Endothelial cell of umbilical vein (primary cell): ENCODE data around the gene C1orf159. TPM values are rescaled to one million over a fixed set of nuclear protein-coding genes. Genes with fewer than 3 reads are reported as not detected.

ENCODE experiments used
- BruUV-seq: library from RNA; stranded (reverse); fragments of 400-500 nt; replicated peaks from 2 replicates; lab custom pipeline; 2021; lab: Mats Ljungman, UMichigan
- CTCF ChIA-PET: fragments of 300-600, 350-600 bp; sonication (Branson Sonifier 250); formaldehyde crosslinking; loops from one replicate; lab custom pipeline; 2021; ENCODE audit warnings: antibody characterized with exemption, inconsistent platforms; lab: Charles Lee
- POLR2A ChIA-PET: fragments of 300-600, 350-600 bp; sonication (Branson Sonifier 250); formaldehyde crosslinking; loops from one replicate; lab custom pipeline; 2021; ENCODE audit warnings: antibody characterized with exemption, inconsistent platforms; lab: Charles Lee
- DNase-seq: peaks from one replicate; pipeline ENCODE4 v3.0.0-alpha.2; 2011; ENCODE audit warnings: low read depth, low spot score
- FAIRE-seq: peaks from 2 replicates; lab custom pipeline; 2011; peaks lifted over from hg19 to GRCh38; lab: Jason Lieb, UNC
- H2AFZ ChIP-seq: 2 replicates; pipeline ENCODE4 v1.6.0; 2012; ENCODE audit warnings: low read depth, low read length, control low read depth, inconsistent platforms
- H3K27ac ChIP-seq: 2 replicates; pipeline ENCODE4 v1.5.1; 2011; ENCODE audit warnings: low read depth, mild to moderate bottlenecking, control low read depth, low read length, moderate library complexity; ENCODE audit not compliant: insufficient read depth
- H3K27me3 ChIP-seq, 2 experiments: 2 replicates each; pipeline versions ENCODE4 v1.6.0 to v1.6.1; 2011; ENCODE audit warnings: low read length in 2 of 2, mixed read lengths in 1 of 2; ENCODE audit not compliant: control insufficient read depth in 2 of 2, insufficient read depth in 2 of 2
- H3K36me3 ChIP-seq, 2 experiments: 2 replicates in 1 of 2; 3 replicates in 1 of 2; pipeline ENCODE4 v1.5.1; 2011; ENCODE audit warnings: low read length in 2 of 2, mild to moderate bottlenecking in 1 of 2, moderate library complexity in 1 of 2; ENCODE audit not compliant: control insufficient read depth in 2 of 2, insufficient read depth in 2 of 2; ENCODE audit errors: extremely low read depth in 1 of 2
- H3K4me1 ChIP-seq: 3 replicates; pipeline ENCODE4 v1.5.1; 2011; ENCODE audit warnings: mild to moderate bottlenecking, low read length; ENCODE audit not compliant: control insufficient read depth, insufficient read depth; ENCODE audit errors: extremely low read depth
- H3K4me2 ChIP-seq: 2 replicates; pipeline ENCODE4 v1.6.1; 2011; ENCODE audit warnings: low read length, control low read depth, mixed read lengths; ENCODE audit not compliant: insufficient read depth
- H3K4me3 ChIP-seq, 3 experiments: fragments of 200-600 bp in 1 of 3; sonication (generic), shearing (Covaris generic) in 1 of 3; replicated peaks in 1 of 3; 2 replicates each; pipeline ENCODE4 v1.5.1; 2011 to 2016; ENCODE audit warnings: control low read depth in 3 of 3, low read length in 3 of 3, mild to moderate bottlenecking in 2 of 3, inconsistent platforms in 1 of 3, low read depth in 1 of 3, moderate library complexity in 1 of 3; ENCODE audit not compliant: insufficient read depth in 1 of 3
- H3K79me2 ChIP-seq: 2 replicates; pipeline ENCODE4 v1.6.0; 2012; ENCODE audit warnings: low read length, inconsistent platforms; ENCODE audit not compliant: control insufficient read depth, insufficient read depth
- H3K9ac ChIP-seq: replicated peaks from 2 replicates; pipeline ENCODE3; 2011; ENCODE audit warnings: low read length, control low read depth; ENCODE audit not compliant: insufficient read depth; ENCODE audit errors: extremely low read depth
- H3K9me1 ChIP-seq: replicated peaks from 3 replicates; pipeline ENCODE4 v1.6.0; 2011; ENCODE audit warnings: mild to moderate bottlenecking, low read length; ENCODE audit not compliant: control insufficient read depth, insufficient read depth; ENCODE audit errors: extremely low read depth
- H3K9me3 ChIP-seq: replicated peaks from 2 replicates; pipeline ENCODE4 v1.5.1; 2012; ENCODE audit warnings: low read length, inconsistent platforms; ENCODE audit not compliant: control insufficient read depth, insufficient read depth
- H4K20me1 ChIP-seq: replicated peaks from 2 replicates; pipeline ENCODE3; 2011; ENCODE audit warnings: mild to moderate bottlenecking, low read length; ENCODE audit not compliant: control insufficient read depth, insufficient read depth; ENCODE audit errors: extremely low read depth
- CTCF ChIP-seq, 2 donors: IDR thresholded peaks; 1 replicate in 1 of 2; 2 replicates in 1 of 2; pipeline ENCODE4 v1.5.1; 2011; ENCODE audit warnings: low read length in 2 of 2, mild to moderate bottlenecking in 2 of 2, moderate library complexity in 2 of 2, control low read depth in 1 of 2, inconsistent platforms in 1 of 2, low read depth in 1 of 2; ENCODE audit not compliant: insufficient read depth in 1 of 2; ENCODE audit errors: extremely low read depth in 1 of 2
- GATA2 ChIP-seq: IDR thresholded peaks from 2 replicates; pipeline ENCODE4 v1.7.0; 2011; ENCODE audit warnings: low read depth, mild to moderate bottlenecking, moderate library complexity, mixed read lengths, low read length; ENCODE audit not compliant: insufficient read length, insufficient read depth
- JUN ChIP-seq: IDR thresholded peaks from 2 replicates; pipeline ENCODE4 v1.6.1; 2011; ENCODE audit warnings: borderline replicate concordance, low read depth; ENCODE audit not compliant: insufficient read length, insufficient read depth
- POLR2A ChIP-seq: IDR thresholded peaks from 2 replicates; pipeline ENCODE4 v1.6.1; 2012; ENCODE audit warnings: low read depth, mild to moderate bottlenecking, control low read depth, low read length
- dilution Hi-C: fragments of 300-500 bp; cut with MboI; formaldehyde crosslinking; loops from one replicate; pipeline ENCODE4 v1.15.0; 2019; ENCODE audit warnings: low sequenced_read_pairs; ENCODE audit not compliant: extremely low pct_ligation_motif_present
- intact Hi-C: fragments of 100-400 bp; cut with micrococcal nuclease; formaldehyde crosslinking; loops from one replicate; pipeline ENCODE4 v1.10.0; 2022
- polyA plus RNA-seq, 4 experiments: library from polyadenylated mRNA; depleted of rRNA in 3 of 4; stranded (reverse) in 3 of 4; unstranded in 1 of 4; fragments of >200 nt; gene quantifications; 2 replicates each; pipeline versions ENCODE4 v1.2.1 to v1.2.3, GENCODE V29; 2011 to 2012; ENCODE audit warnings: missing spikeins in 1 of 4
- total RNA-seq: library from RNA; stranded (reverse); gene quantifications from 2 replicates; pipeline ENCODE4 v1.2.3, GENCODE V29; 2021

C1orf159 gene
- total and polyA plus RNA-seq, 2 donors (not counting 3 experiments of a cell fraction or from before 2014, with no cell fraction given), result 16.1 to 20.1 TPM

- Histone ChIP-seq H3K9ac (no peak overlapping the region), H3K36me3 (no peaks in the 10 kb centered on the region), H3K4me1 (no peaks in the 10 kb centered on the region), H4K20me1 (no peaks in the 10 kb centered on the region), H3K4me3 (no peak overlapping the region), H3K27me3 (no peaks in the 10 kb centered on the region), H3K79me2 (no peaks in the 10 kb centered on the region), H3K9me1 (no peaks in the 10 kb centered on the region), H3K9me3 (no peaks in the 10 kb centered on the region), H2AFZ (no peak overlapping the region), H3K27ac (no peak overlapping the region), H3K4me2 (no peak overlapping the region)
- intact Hi-C loops, result no loop called here
- BruUV-seq, result no TSS peak
- ChIA-PET CTCF (no interaction called here), POLR2A (no interaction called here)
- no peak for TF ChIP-seq GATA2
- no peak for FAIRE-seq
- dilution Hi-C loops, result no loop called here
- no peak for DNase-seq
Observed at GRCh38 chr1:1093610-1093943, 22.3 kb downstream of the C1orf159 start.

- FAIRE-seq (no peak), DNase-seq (no peak)
- POLR2A ChIA-PET, result no interaction called here
- no peaks in the 10 kb centered on the region for H3K9me3 ChIP-seq
- H2AFZ ChIP-seq, result no peak overlapping the region
- H3K36me3 ChIP-seq, result no peaks in the 10 kb centered on the region
- H4K20me1 ChIP-seq, result no peaks in the 10 kb centered on the region
- CTCF ChIA-PET, result no interaction called here
- no peaks in the 10 kb centered on the region for H3K79me2 ChIP-seq
- H3K27ac ChIP-seq, result no peak overlapping the region
- H3K9ac ChIP-seq, result no peak overlapping the region
- H3K9me1 ChIP-seq, result no peaks in the 10 kb centered on the region
- no peaks in the 10 kb centered on the region for H3K4me1 ChIP-seq
- no TSS peak for BruUV-seq
- dilution Hi-C loops (no loop called here), intact Hi-C loops (no loop called here)
- H3K27me3 ChIP-seq, result no peaks in the 10 kb centered on the region
- H3K4me2 ChIP-seq, result no peak overlapping the region
- H3K4me3 ChIP-seq, result no peak overlapping the region
- TF ChIP-seq JUN, result no peak
- no peak for TF ChIP-seq GATA2
- no peak for TF ChIP-seq POLR2A
- TF ChIP-seq CTCF (IDR thresholded peaks at IDR 0.05; ENCODE audit: extremely low read depth in 1 of 2, insufficient read depth in 1 of 2, low read depth in 1 of 2, low read length in 2 of 2), result no peak
Observed at GRCh38 chr1:1092894-1093609, 22.8 kb downstream of the C1orf159 start.
